Measurements from ENCODE around the gene MGST2. TPM values are rescaled to one million over a fixed set of nuclear protein-coding genes. Genes with fewer than 3 reads are reported as not detected.

MGST2 gene
- total RNA-seq, 1 experiment from 2014 or later = 81.8 TPM

DNA sequence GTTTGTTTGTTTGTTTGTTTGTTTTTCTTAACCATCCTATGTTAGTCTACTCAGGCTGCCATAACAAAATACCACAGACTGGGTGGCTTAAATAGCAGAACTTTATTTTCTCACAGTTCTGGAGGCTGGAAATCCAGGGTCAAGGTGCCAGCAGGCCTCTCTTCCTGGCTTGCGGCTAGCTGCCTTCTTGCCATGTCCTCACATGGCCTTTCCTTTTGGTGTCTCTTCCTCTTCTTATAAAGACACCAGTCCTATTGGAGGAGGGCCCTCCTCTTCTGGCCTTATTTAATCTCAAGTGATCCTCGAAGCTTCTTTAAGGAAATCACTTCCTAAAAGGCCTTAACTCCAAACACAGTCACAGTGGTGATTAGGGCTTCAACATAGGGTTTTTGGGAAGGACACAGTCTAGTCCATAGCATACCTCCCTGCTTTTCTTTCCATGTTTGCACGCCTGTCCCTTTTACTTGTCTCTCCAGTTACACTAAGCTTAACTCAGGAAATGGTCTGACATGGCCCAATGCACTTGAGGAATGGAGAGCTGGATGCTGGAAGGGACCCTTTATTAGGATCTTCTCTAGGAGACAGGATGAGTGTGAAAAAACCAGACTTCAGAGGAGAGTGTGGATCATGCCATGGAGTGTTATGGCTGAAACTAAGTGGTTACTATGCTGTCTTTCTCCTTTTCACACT is 36.0 kb upstream of the MGST2 start:
- Histone ChIP-seq H3K4me1 (replicated peaks; ENCODE audit: insufficient read depth) (no peaks in the 10 kb centered on the region; the same call in 1 of the 2 replicates), H3K36me3 (ENCODE audit: low read depth) (no peaks in the 10 kb centered on the region), H3K79me2 (ENCODE audit: low read depth) (no peaks in the 10 kb centered on the region), H2AFZ (no peak overlapping the region), H4K20me1 (ENCODE audit: insufficient read depth) (no peaks in the 10 kb centered on the region), H3K4me3 (no peak overlapping the region), H3K27ac (no peak overlapping the region), H3K27me3 (ENCODE audit: insufficient read depth, low read depth) (no peaks in the 10 kb centered on the region), H3K4me2 (no peak overlapping the region), H3K9me3 (ENCODE audit: insufficient read depth, low read depth) (no peaks in the 10 kb centered on the region), H3K9me2 (ENCODE audit: insufficient read depth) (no peaks in the 10 kb centered on the region; the same call in 1 of the 2 replicates), H3F3A (ENCODE audit: insufficient read depth, low read depth) (no peaks in the 10 kb centered on the region)
- DNase-seq = no peak
- CTCF ChIA-PET = interaction anchor here (0.6 kb wide), 2 partner anchors 28 to 622 kb away, joined by 3 to 6 read pairs; no protein-coding TSS in a partner anchor
- TF ChIP-seq, protein P1, sequence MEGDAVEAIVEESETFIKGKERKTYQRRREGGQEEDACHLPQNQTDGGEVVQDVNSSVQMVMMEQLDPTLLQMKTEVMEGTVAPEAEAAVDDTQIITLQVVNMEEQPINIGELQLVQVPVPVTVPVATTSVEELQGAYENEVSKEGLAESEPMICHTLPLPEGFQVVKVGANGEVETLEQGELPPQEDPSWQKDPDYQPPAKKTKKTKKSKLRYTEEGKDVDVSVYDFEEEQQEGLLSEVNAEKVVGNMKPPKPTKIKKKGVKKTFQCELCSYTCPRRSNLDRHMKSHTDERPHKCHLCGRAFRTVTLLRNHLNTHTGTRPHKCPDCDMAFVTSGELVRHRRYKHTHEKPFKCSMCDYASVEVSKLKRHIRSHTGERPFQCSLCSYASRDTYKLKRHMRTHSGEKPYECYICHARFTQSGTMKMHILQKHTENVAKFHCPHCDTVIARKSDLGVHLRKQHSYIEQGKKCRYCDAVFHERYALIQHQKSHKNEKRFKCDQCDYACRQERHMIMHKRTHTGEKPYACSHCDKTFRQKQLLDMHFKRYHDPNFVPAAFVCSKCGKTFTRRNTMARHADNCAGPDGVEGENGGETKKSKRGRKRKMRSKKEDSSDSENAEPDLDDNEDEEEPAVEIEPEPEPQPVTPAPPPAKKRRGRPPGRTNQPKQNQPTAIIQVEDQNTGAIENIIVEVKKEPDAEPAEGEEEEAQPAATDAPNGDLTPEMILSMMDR (conservative IDR thresholded peaks at IDR 0.05) = no peak
- no peak for TF ChIP-seq EZH2 (IDR thresholded peaks at IDR 0.05; ENCODE audit: low read depth)
- BruUV-seq (replicated peaks) = no TSS peak
- intact Hi-C loops (cut with micrococcal nuclease; ENCODE audit: unreplicated experiment) = no loop called here
- POLR2A ChIA-PET (ENCODE audit: unreplicated experiment) = interaction anchor here (0.6 kb wide), 1 partner anchor 730 kb away, joined by 5 read pairs; no protein-coding TSS in a partner anchor

DNA sequence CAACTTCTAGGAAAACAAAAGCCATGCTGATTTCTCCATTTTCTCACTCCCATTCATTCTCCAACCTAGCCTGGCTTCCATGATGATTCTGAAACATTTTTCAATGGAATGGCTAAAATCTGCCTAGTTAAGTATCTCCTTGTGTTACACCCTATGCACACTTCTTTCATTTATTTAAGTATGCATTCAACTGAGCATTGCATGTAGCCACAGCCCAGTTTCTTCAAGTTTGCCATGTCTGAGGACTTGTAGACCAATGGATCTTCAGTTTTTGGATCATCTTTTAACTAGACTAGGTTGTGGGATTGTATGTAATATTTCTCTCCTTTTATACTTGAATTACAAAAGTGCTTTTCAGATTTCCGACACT is 35.5 kb upstream of the MGST2 start:
- CTCF ChIA-PET = no interaction called here
- H3K27ac ChIP-seq = no peak overlapping the region
- H3K4me1 ChIP-seq (replicated peaks; ENCODE audit: insufficient read depth) = no peaks in the 10 kb centered on the region; the same call in 1 of the 2 replicates
- H2AFZ ChIP-seq = no peak overlapping the region
- H3K9me3 ChIP-seq (ENCODE audit: insufficient read depth, low read depth) = no peaks in the 10 kb centered on the region
- no peaks in the 10 kb centered on the region for H3F3A ChIP-seq (ENCODE audit: insufficient read depth, low read depth)
- no peak for DNase-seq
- POLR2A ChIA-PET (ENCODE audit: unreplicated experiment) = no interaction called here
- no peaks in the 10 kb centered on the region for H3K36me3 ChIP-seq (ENCODE audit: low read depth)
- H3K27me3 ChIP-seq (ENCODE audit: insufficient read depth, low read depth) = no peaks in the 10 kb centered on the region
- no TSS peak for BruUV-seq (replicated peaks)
- H3K9me2 ChIP-seq (ENCODE audit: insufficient read depth) = no peaks in the 10 kb centered on the region; the same call in 1 of the 2 replicates
- H3K79me2 ChIP-seq (ENCODE audit: low read depth) = no peaks in the 10 kb centered on the region
- no peak for TF ChIP-seq EZH2 (IDR thresholded peaks at IDR 0.05; ENCODE audit: low read depth)
- H3K4me2 ChIP-seq = no peak overlapping the region
- intact Hi-C loops (cut with micrococcal nuclease; ENCODE audit: unreplicated experiment) = no loop called here
- H3K4me3 ChIP-seq = no peak overlapping the region
- H4K20me1 ChIP-seq (ENCODE audit: insufficient read depth) = no peaks in the 10 kb centered on the region

DNA sequence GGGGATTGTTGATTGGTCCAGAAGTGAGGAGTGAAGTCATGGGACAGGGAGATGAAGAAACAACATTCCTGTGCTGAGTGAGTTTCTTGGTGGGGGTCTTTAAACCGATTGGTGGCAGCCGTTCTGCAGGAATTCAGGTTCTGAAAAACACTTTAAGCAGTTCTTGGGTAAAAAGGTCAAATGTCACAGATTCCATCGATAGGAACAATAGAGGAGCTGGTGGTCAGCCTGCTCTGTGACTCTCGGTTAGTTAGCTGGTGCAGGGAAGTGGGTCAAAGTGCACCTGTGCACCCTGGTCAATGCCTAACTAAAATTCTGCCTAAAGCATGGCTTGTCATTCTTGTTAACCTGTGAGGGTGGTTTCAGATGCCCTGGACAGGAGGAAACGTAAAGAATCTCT is 34.6 kb upstream of the MGST2 start:
- H3F3A ChIP-seq (ENCODE audit: insufficient read depth, low read depth) = no peaks in the 10 kb centered on the region
- ChIA-PET POLR2A (ENCODE audit: unreplicated experiment) (no interaction called here), CTCF (no interaction called here)
- no peaks in the 10 kb centered on the region; the same call in 1 of the 2 replicates for H3K9me2 ChIP-seq (ENCODE audit: insufficient read depth)
- no peak overlapping the region for H3K4me2 ChIP-seq
- BruUV-seq (replicated peaks) = no TSS peak
- intact Hi-C loops (cut with micrococcal nuclease; ENCODE audit: unreplicated experiment) = no loop called here
- no peaks in the 10 kb centered on the region for H3K79me2 ChIP-seq (ENCODE audit: low read depth)
- no peaks in the 10 kb centered on the region for H4K20me1 ChIP-seq (ENCODE audit: insufficient read depth)
- H3K27me3 ChIP-seq (ENCODE audit: insufficient read depth, low read depth) = no peaks in the 10 kb centered on the region
- no peak overlapping the region for H3K27ac ChIP-seq
- H3K4me1 ChIP-seq (replicated peaks; ENCODE audit: insufficient read depth) = peaks cover 7% of the 10 kb centered on the region
- no peaks in the 10 kb centered on the region for H3K36me3 ChIP-seq (ENCODE audit: low read depth)
- no peak overlapping the region for H3K4me3 ChIP-seq
- DNase-seq = no peak
- H3K9me3 ChIP-seq (ENCODE audit: insufficient read depth, low read depth) = no peaks in the 10 kb centered on the region
- H2AFZ ChIP-seq = no peak overlapping the region
- TF ChIP-seq, protein P1 (conservative IDR thresholded peaks at IDR 0.05) = no peak
- no peak for TF ChIP-seq EZH2 (IDR thresholded peaks at IDR 0.05; ENCODE audit: low read depth)
